ENCODE measurements around the gene BCORL1.

- TF ChIP-seq POLR2A (IDR thresholded peaks at IDR 0.05): no peak
- TF ChIP-seq, protein P1, sequence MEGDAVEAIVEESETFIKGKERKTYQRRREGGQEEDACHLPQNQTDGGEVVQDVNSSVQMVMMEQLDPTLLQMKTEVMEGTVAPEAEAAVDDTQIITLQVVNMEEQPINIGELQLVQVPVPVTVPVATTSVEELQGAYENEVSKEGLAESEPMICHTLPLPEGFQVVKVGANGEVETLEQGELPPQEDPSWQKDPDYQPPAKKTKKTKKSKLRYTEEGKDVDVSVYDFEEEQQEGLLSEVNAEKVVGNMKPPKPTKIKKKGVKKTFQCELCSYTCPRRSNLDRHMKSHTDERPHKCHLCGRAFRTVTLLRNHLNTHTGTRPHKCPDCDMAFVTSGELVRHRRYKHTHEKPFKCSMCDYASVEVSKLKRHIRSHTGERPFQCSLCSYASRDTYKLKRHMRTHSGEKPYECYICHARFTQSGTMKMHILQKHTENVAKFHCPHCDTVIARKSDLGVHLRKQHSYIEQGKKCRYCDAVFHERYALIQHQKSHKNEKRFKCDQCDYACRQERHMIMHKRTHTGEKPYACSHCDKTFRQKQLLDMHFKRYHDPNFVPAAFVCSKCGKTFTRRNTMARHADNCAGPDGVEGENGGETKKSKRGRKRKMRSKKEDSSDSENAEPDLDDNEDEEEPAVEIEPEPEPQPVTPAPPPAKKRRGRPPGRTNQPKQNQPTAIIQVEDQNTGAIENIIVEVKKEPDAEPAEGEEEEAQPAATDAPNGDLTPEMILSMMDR (IDR thresholded peaks at IDR 0.05): no peak
Observed at GRCh38 chrX:130058652-130059051, 76.2 kb downstream of the BCORL1 start.

All from Peyer's patch (tissue), 4 donors.